Measurements from ENCODE around the gene RPRM.
"Not testable (repeated sequence)": the region's sequence is repeated elsewhere in the genome, so short reads cannot be mapped to it uniquely, and the experiment has no call there.

RPRM gene

GRCh38 chr2:153455861-153456260, 22.7 kb downstream of the RPRM start:
- no peak for DNase-seq (ENCODE audit: low spot score)

- no peak for DNase-seq (ENCODE audit: low spot score)
Measured at GRCh38 chr2:153455403-153455802, 23.2 kb downstream of the RPRM start.

- no peak for DNase-seq (ENCODE audit: low spot score)
Measured at GRCh38 chr2:153451611-153452010, 27.0 kb downstream of the RPRM start.

- DNase-seq (ENCODE audit: low spot score) = no peak
Measured at GRCh38 chr2:153443106-153443505, 35.5 kb downstream of the RPRM start.

DNA sequence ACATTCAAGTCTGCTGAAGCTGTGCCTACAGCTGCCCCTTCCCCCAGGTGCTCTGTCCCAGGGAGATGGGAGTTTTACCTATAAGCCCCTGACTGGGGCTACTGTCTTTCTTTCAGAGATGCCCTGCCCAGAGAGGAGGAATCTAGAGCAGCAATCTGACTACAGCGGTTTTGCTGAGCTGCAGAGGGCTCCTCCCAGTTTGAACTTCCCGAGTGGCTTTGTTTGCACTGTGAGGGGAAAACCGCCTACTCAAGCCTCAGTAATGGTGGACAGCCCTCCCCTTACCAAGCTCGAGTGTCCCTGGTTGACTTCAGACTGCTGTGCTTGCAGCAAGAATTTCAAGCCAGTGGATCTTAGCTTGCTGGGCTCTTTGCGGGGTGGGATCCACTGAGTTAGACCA, 35.9 kb downstream of the RPRM start:
- DNase-seq (ENCODE audit: low spot score) = not testable (repeated sequence)

DNA sequence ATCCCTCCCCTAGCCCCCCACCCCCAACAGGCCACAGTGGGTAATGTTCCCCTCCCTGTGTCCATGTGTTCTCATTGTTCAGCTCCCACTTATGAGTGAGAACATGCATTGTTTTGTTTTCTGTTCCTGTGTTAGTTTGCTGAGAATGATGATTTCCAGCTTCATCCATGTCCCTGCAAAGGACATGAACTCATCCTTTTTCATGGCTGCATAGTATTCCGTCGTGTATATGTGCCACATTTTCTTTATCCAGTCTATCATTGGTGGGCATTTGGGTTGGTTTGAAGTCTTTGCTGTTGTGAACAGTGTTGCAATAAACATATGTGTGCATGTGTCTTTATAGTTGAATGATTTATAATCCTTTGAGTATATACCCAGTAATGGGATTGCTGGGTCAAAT, 38.5 kb downstream of the RPRM start:
- DNase-seq (ENCODE audit: low spot score) = not testable (repeated sequence)

- DNase-seq (ENCODE audit: low spot score) = no peak
Measured at GRCh38 chr2:153433403-153433802, 45.2 kb downstream of the RPRM start.

DNA sequence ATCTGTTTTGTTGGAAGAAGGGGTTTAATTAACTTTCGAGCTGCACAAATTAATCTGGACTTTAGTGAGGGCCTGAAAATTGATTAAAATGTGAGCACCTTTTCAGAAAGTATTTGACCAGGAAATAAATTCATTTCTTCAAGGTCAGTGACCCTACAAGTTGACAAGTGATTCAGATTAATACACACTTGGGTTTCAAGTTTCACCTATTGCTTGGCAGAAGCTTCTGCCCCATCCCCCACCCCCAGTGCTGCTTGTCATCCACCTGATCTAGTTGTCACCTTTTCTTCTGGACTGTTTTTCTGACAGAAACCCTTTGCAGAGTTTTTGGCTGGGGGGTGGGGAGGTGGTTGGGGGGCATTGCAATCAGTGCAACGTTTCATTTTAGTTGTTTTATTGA, 46.2 kb downstream of the RPRM start:
- no peak for DNase-seq (ENCODE audit: low spot score)

- no peak for DNase-seq (ENCODE audit: low spot score)
Measured at GRCh38 chr2:153431114-153431513, 47.4 kb downstream of the RPRM start.
